ENCODE measurements around the gene IDH3G.

The IDH3G gene

GRCh38 chrX:153781428-153782047 is 12.6 kb downstream of the IDH3G start:
- H3K4me3 ChIP-seq (ENCODE audit: low read depth, low read length) = no peak overlapping the region
- no peak for DNase-seq (ENCODE audit: low read depth)
- TF ChIP-seq CTCF (IDR thresholded peaks at IDR 0.05; ENCODE audit: control insufficient read depth, extremely low read depth, insufficient read depth) = no peak

GRCh38 chrX:153780678-153781427 is 13.3 kb downstream of the IDH3G start, which contains the start of gene SRPK3:
SRPK3 (plus strand) TSS chrX:153781041; CDS start chrX:153781087, 46 bp downstream.
- no peak for DNase-seq (ENCODE audit: low read depth)
- no peak within 1 kb of the TSS for H3K4me3 ChIP-seq (ENCODE audit: low read depth, low read length)
- no peak for TF ChIP-seq CTCF (IDR thresholded peaks at IDR 0.05; ENCODE audit: control insufficient read depth, extremely low read depth, insufficient read depth)

- H3K4me3 ChIP-seq (ENCODE audit: low read depth, low read length) = no peak overlapping the region
- TF ChIP-seq CTCF (IDR thresholded peaks at IDR 0.05; ENCODE audit: control insufficient read depth, extremely low read depth, insufficient read depth) = no peak
- DNase-seq (ENCODE audit: low read depth) = no peak
Measured at GRCh38 chrX:153779891-153780677, 14.1 kb downstream of the IDH3G start.

GRCh38 chrX:153778684-153779101 is 15.5 kb downstream of the IDH3G start:
- no peak overlapping the region for H3K4me3 ChIP-seq (ENCODE audit: low read depth, low read length)
- no peak for DNase-seq (ENCODE audit: low read depth)
- 0 out of 2 replicates have a peak, but pooled peaks have one; percentile 16 for TF ChIP-seq CTCF (IDR thresholded peaks at IDR 0.05; ENCODE audit: control insufficient read depth, extremely low read depth, insufficient read depth)

- no peak overlapping the region for H3K4me3 ChIP-seq (ENCODE audit: low read depth, low read length)
- no peak for TF ChIP-seq CTCF (IDR thresholded peaks at IDR 0.05; ENCODE audit: control insufficient read depth, extremely low read depth, insufficient read depth)
- DNase-seq (ENCODE audit: low read depth) = no peak
Measured at GRCh38 chrX:153778181-153778580, 16.0 kb downstream of the IDH3G start.

- no peak for TF ChIP-seq CTCF (IDR thresholded peaks at IDR 0.05; ENCODE audit: control insufficient read depth, extremely low read depth, insufficient read depth)
- DNase-seq (ENCODE audit: low read depth) = no peak
- no peak overlapping the region for H3K4me3 ChIP-seq (ENCODE audit: low read depth, low read length)
Measured at GRCh38 chrX:153777261-153778090, 16.7 kb downstream of the IDH3G start.
